H9 (cell line): ENCODE results near the gene L3MBTL1. TPM values are rescaled to one million over a fixed set of nuclear protein-coding genes. Genes with fewer than 3 reads are reported as not detected.
A peak's percentile ranks its signal among the peaks of the same experiment; 100 is the strongest.

Experiments
- DNase-seq: peaks from one replicate; pipeline ENCODE4 v3.0.0-alpha.2; 2017
- H2AFZ ChIP-seq: one replicate; pipeline ENCODE4 v1.6.1; 2013; ENCODE audit warnings: mild to moderate bottlenecking, low read length, control low read depth, moderate library complexity
- H2AK5ac ChIP-seq: 2 replicates; pipeline ENCODE4 v1.6.1; 2013; ENCODE audit warnings: low read length, control low read depth, mixed read lengths; ENCODE audit not compliant: insufficient read length
- H2BK120ac ChIP-seq: one replicate; pipeline ENCODE4 v1.6.1; 2013; ENCODE audit warnings: low read depth, mild to moderate bottlenecking, low read length, control low read depth, inconsistent platforms; ENCODE audit not compliant: poor library complexity, severe bottlenecking
- H2BK12ac ChIP-seq: 2 replicates; pipeline ENCODE4 v1.6.1; 2013; ENCODE audit warnings: low read length, control low read depth, mixed read lengths, low read depth; ENCODE audit not compliant: insufficient read length
- H2BK15ac ChIP-seq: 2 replicates; pipeline ENCODE4 v1.6.1; 2013; ENCODE audit warnings: low read depth, low read length, control low read depth
- H2BK20ac ChIP-seq: one replicate; pipeline ENCODE4 v1.6.1; 2013; ENCODE audit warnings: low read depth, mild to moderate bottlenecking, low read length, control low read depth, inconsistent platforms; ENCODE audit not compliant: poor library complexity, severe bottlenecking
- H2BK5ac ChIP-seq: 2 replicates; pipeline ENCODE4 v1.6.1; 2013; ENCODE audit warnings: low read length, control low read depth, mixed read lengths; ENCODE audit not compliant: insufficient read length
- H3K14ac ChIP-seq: 2 replicates; pipeline ENCODE4 v1.6.1; 2013; ENCODE audit warnings: low read length, control low read depth; ENCODE audit not compliant: insufficient read depth
- H3K18ac ChIP-seq: 2 replicates; pipeline ENCODE4 v1.6.1; 2013; ENCODE audit warnings: low read depth, mild to moderate bottlenecking, mixed read lengths, low read length, control low read depth; ENCODE audit not compliant: insufficient read length
- H3K23ac ChIP-seq: 2 replicates; pipeline ENCODE4 v1.6.1; 2013; ENCODE audit warnings: low read length, control low read depth, mixed read lengths, low read depth; ENCODE audit not compliant: insufficient read length
- H3K23me2 ChIP-seq: 2 replicates; pipeline ENCODE4 v1.6.1; 2013; ENCODE audit warnings: low read depth, mild to moderate bottlenecking, mixed read lengths, low read length, control low read depth; ENCODE audit not compliant: insufficient read length, poor library complexity, severe bottlenecking
- H3K27ac ChIP-seq: 2 replicates; pipeline ENCODE4 v1.5.1; 2013; ENCODE audit warnings: low read length, control low read depth, mixed read lengths, low read depth; ENCODE audit not compliant: insufficient read length
- H3K27me3 ChIP-seq: 2 replicates; pipeline ENCODE4 v1.6.1; 2013; ENCODE audit warnings: low read length, control low read depth, inconsistent platforms; ENCODE audit not compliant: insufficient read depth
- H3K4ac ChIP-seq: 2 replicates; pipeline ENCODE4 v1.6.1; 2013; ENCODE audit warnings: low read depth, mild to moderate bottlenecking, control low read depth, inconsistent platforms, low read length, moderate library complexity
- H3K4me1 ChIP-seq: 2 replicates; pipeline ENCODE4 v1.6.1; 2013; ENCODE audit warnings: low read length, control low read depth, inconsistent platforms; ENCODE audit not compliant: insufficient read depth
- H3K4me2 ChIP-seq: 2 replicates; pipeline ENCODE4 v1.6.1; 2013; ENCODE audit warnings: low read length, control low read depth, mixed read lengths; ENCODE audit not compliant: insufficient read length, insufficient read depth
- H3K56ac ChIP-seq: 2 replicates; pipeline ENCODE4 v1.6.1; 2013; ENCODE audit warnings: low read depth, mild to moderate bottlenecking, mixed read lengths, low read length, control low read depth; ENCODE audit not compliant: insufficient read length
- H3K79me1 ChIP-seq: 2 replicates; pipeline ENCODE4 v1.6.1; 2013; ENCODE audit warnings: low read depth, mild to moderate bottlenecking, moderate library complexity, low read length, control low read depth, inconsistent platforms; ENCODE audit not compliant: insufficient read depth, poor library complexity, severe bottlenecking
- H3K79me2 ChIP-seq: 2 replicates; pipeline ENCODE4 v1.6.1; 2013; ENCODE audit warnings: low read length, control low read depth, inconsistent platforms; ENCODE audit not compliant: insufficient read depth
- H3K9ac ChIP-seq: 2 replicates; pipeline ENCODE4 v1.6.1; 2013; ENCODE audit warnings: low read length, control low read depth, mixed read lengths; ENCODE audit not compliant: insufficient read length; ENCODE audit errors: extremely low read depth
- H3K9me3 ChIP-seq: one replicate; pipeline ENCODE4 v1.6.1; 2013; ENCODE audit warnings: low read depth, low read length, inconsistent platforms; ENCODE audit not compliant: control insufficient read depth
- H3T11ph ChIP-seq: one replicate; pipeline ENCODE4 v1.6.1; 2013; ENCODE audit warnings: mild to moderate bottlenecking, low read length, control low read depth, inconsistent platforms
- H4K20me1 ChIP-seq: one replicate; pipeline ENCODE4 v1.6.1; 2013; ENCODE audit not compliant: control insufficient read depth, insufficient read length, insufficient read depth
- H4K5ac ChIP-seq: 2 replicates; pipeline ENCODE4 v1.6.1; 2013; ENCODE audit warnings: low read depth, mild to moderate bottlenecking, mixed read lengths, low read length, control low read depth; ENCODE audit not compliant: insufficient read length
- H4K8ac ChIP-seq: replicated peaks from 2 replicates; pipeline ENCODE4 v1.6.1; 2013; ENCODE audit warnings: low read length, control low read depth, mixed read lengths, low read depth; ENCODE audit not compliant: insufficient read length
- H4K91ac ChIP-seq: 2 replicates; pipeline ENCODE4 v1.6.1; 2013; ENCODE audit warnings: low read depth, mild to moderate bottlenecking, moderate library complexity, mixed read lengths, low read length, control low read depth; ENCODE audit not compliant: insufficient read length
- H3K27ac Mint-ChIP-seq, 3 experiments: 2 replicates in 2 of 3; 3 replicates in 1 of 3; pipeline ENCODE4 v1.8.0; 2020 to 2021; ENCODE audit warnings: mixed read lengths in 3 of 3, mild to moderate bottlenecking in 1 of 3, moderate library complexity in 1 of 3
- H3K27me3 Mint-ChIP-seq: 2 replicates; pipeline ENCODE4 v1.8.0; 2021; ENCODE audit warnings: low read depth, mild to moderate bottlenecking, moderate library complexity, mixed read lengths
- H3K36me3 Mint-ChIP-seq, 3 experiments: 2 replicates in 2 of 3; 3 replicates in 1 of 3; pipeline ENCODE4 v1.8.0; 2020 to 2021; ENCODE audit warnings: low read depth in 3 of 3, mixed read lengths in 3 of 3; ENCODE audit not compliant: insufficient read depth in 1 of 3
- H3K4me1 Mint-ChIP-seq, 2 experiments: 2 replicates each; pipeline ENCODE4 v1.8.0; 2020; ENCODE audit warnings: mixed read lengths in 2 of 2
- H3K4me3 Mint-ChIP-seq, 2 experiments: 2 replicates in 1 of 2; 3 replicates in 1 of 2; pipeline ENCODE4 v1.8.0; 2020 to 2021; ENCODE audit warnings: mild to moderate bottlenecking in 2 of 2, mixed read lengths in 2 of 2, moderate library complexity in 1 of 2
- H3K9me3 Mint-ChIP-seq, 2 experiments: 2 replicates in 1 of 2; 3 replicates in 1 of 2; pipeline ENCODE4 v1.8.0; 2020; ENCODE audit warnings: mild to moderate bottlenecking in 2 of 2, mixed read lengths in 2 of 2, moderate library complexity in 1 of 2
- CTCF ChIP-seq: fragments of 200-600 bp; sonication (generic); conservative IDR thresholded peaks from 3 replicates; pipeline ENCODE4 v1.8.0; 2021; ENCODE audit warnings: antibody characterized with exemption, mild to moderate bottlenecking
- WGBS: extraction: QIAGEN DNeasy Blood & Tissue Kit; methylation state at CpG from one replicate; pipeline ENCODE4 v1.1.7; 2013; ENCODE audit warnings: missing lambda C conversion rate, low lambda C conversion rate, mixed read lengths; ENCODE audit not compliant: insufficient read length; ENCODE audit errors: extremely low coverage; 5-methylcytosine and 5-hydroxymethylcytosine counted together
- total RNA-seq: library from RNA; stranded (reverse); gene quantifications from 2 replicates; pipeline ENCODE4 v1.2.1, GENCODE V29; 2021

Gene L3MBTL1
- total RNA-seq, 1 experiment from 2014 or later, result 19.9 TPM

GRCh38 chr20:43477193-43477592, 30.3 kb upstream of the L3MBTL1 start:
- Histone ChIP-seq H3K79me2 (no peaks in the 10 kb centered on the region), H3K9ac (no peak overlapping the region), H3K18ac (no peak overlapping the region), H3K23me2 (no peaks in the 10 kb centered on the region), H3K4me1 (no peaks in the 10 kb centered on the region), H3K27ac (no peak overlapping the region), H3K14ac (no peak overlapping the region), H2BK5ac (no peak overlapping the region), H3K4ac (no peak overlapping the region), H4K8ac (no peak overlapping the region), H2BK12ac (no peak overlapping the region), H3T11ph (no peak overlapping the region), H2BK15ac (no peak overlapping the region), H2AK5ac (no peak overlapping the region), H4K20me1 (no peaks in the 10 kb centered on the region), H2AFZ (no peak overlapping the region), H3K23ac (no peak overlapping the region), H2BK20ac (no peak overlapping the region), H3K56ac (no peak overlapping the region), H4K5ac (no peak overlapping the region), H2BK120ac (no peak overlapping the region), H4K91ac (no peak overlapping the region), H3K9me3 (no peaks in the 10 kb centered on the region), H3K27me3 (no peaks in the 10 kb centered on the region; the same call in 1 of the 2 replicates), H3K4me2 (no peak overlapping the region), H3K79me1 (no peaks in the 10 kb centered on the region)
- Mint-ChIP-seq H3K9me3 (0 out of 5 replicates have a peak, but pooled peaks cover 0 to 3% of the 10 kb centered on the region in 2 experiments), H3K27ac (peak overlapping the region in 1 of 3 experiments; percentile 83; a peak in 1 of 7 replicates), H3K27me3 (peaks cover 32% of the 10 kb centered on the region), H3K36me3 (no peaks in the 10 kb centered on the region; a peak in 1 of 7 replicates), H3K4me3 (no peak overlapping the region), H3K4me1 (no peaks in the 10 kb centered on the region)
- WGBS, result no CpG with 5 or more reads among the region's 3 CpGs
- DNase-seq, result no peak
- TF ChIP-seq CTCF, result no peak
